OCI-LY1 (cell line): Measurements from ENCODE around the gene RPL35.

ENCODE experiments used
- CTCF ChIP-seq: fragments of 200-600 bp; sonication (generic), shearing (Covaris generic); IDR thresholded peaks from 2 replicates; pipeline ENCODE4 v1.5.1; 2017; ENCODE audit warnings: mild to moderate bottlenecking, antibody characterized with exemption, low read length, moderate library complexity, mixed read lengths
- EZH2 ChIP-seq: fragments of 200-600 bp; sonication (generic), shearing (Covaris generic); IDR thresholded peaks from 2 replicates; pipeline ENCODE4 v1.8.0; 2017; ENCODE audit warnings: borderline replicate concordance, mixed run types, mild to moderate bottlenecking, antibody characterized with exemption, low read length, moderate library complexity, mixed read lengths

DNA sequence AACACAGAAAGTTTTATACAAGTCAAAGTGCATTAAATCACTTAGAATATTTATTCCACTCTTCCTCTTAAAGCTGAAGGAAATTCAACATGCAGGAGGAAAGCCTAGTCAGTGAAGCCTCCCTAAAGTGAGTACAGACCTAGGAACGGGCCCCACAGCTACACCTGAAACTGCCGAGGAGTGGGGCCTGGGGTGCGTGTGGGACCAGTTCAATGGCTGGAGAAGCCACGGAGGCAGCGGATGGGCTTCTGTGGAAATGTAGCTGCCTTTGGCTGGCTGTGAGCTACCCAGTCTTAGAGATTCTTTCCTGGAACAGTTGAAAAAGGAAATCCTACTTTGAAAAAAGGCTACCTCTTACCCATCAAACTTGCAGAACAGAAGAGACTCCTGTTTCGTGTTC lies 16.8 kb upstream of the RPL35 start:
- no peak for TF ChIP-seq CTCF
- no peak for TF ChIP-seq EZH2
